Measurements from ENCODE around the gene SLC45A2.
"Not testable (repeated sequence)": the region's sequence is repeated elsewhere in the genome, so short reads cannot be mapped to it uniquely, and the experiment has no call there.

The SLC45A2 gene

DNA sequence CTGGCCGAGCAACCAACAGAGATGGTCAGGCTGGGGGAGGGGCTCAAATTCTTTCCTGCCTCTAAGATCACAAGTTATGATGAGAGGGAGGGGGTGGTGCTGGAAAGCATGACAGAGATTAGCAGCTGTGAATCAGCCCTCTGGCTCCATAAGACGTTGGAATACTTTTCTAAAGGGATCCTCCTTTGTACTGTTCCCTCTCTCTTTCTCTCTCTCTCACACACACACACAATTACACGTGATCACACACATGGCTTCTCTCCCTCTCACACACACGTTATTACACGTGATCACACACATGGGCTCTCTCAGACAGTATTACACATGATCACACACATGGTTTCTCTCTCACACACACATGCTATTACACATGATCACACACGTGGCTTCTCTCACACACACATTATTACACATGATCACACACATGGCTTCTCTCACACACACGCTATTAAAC lies at the start of gene SLC45A2:
TSS of gene SLC45A2 (minus strand) at position 23 of the 454 bp plus-strand sequence. CDS start 110 bp downstream, outside the sequence.
- Histone ChIP-seq H3K4me1 (ENCODE audit: insufficient read depth, poor library complexity, severe bottlenecking) (no peaks in the 10 kb centered on the region), H3K27ac (ENCODE audit: poor library complexity, severe bottlenecking) (no peak within 1 kb of the TSS), H3K4me3 (ENCODE audit: severe bottlenecking) (no peak within 1 kb of the TSS), H3K27me3 (ENCODE audit: insufficient read depth, poor library complexity, severe bottlenecking) (no peaks in the 10 kb centered on the region), H3K36me3 (ENCODE audit: low read depth) (peaks cover 6% of the 10 kb centered on the region; the same call in 1 of the 2 replicates), H3K9me3 (ENCODE audit: severe bottlenecking) (no peaks in the 10 kb centered on the region)
- no peak for TF ChIP-seq CTCF (IDR thresholded peaks at IDR 0.05; ENCODE audit: poor library complexity, severe bottlenecking)
- DNase-seq (ENCODE audit: low spot score), result no peak
- no peak for ATAC-seq (ENCODE audit: low read depth)

- Histone ChIP-seq H3K4me1 (ENCODE audit: insufficient read depth, poor library complexity, severe bottlenecking) (no peaks in the 10 kb centered on the region), H3K36me3 (ENCODE audit: low read depth) (no peaks in the 10 kb centered on the region), H3K27me3 (ENCODE audit: insufficient read depth, poor library complexity, severe bottlenecking) (no peaks in the 10 kb centered on the region), H3K4me3 (ENCODE audit: severe bottlenecking) (no peak overlapping the region), H3K27ac (ENCODE audit: poor library complexity, severe bottlenecking) (no peak overlapping the region), H3K9me3 (ENCODE audit: severe bottlenecking) (no peaks in the 10 kb centered on the region)
- TF ChIP-seq CTCF (IDR thresholded peaks at IDR 0.05; ENCODE audit: poor library complexity, severe bottlenecking), result no peak
- no peak for DNase-seq (ENCODE audit: low spot score)
- ATAC-seq (ENCODE audit: low read depth), result no peak
Observed at GRCh38 chr5:34031966-34032365, 47.5 kb upstream of the SLC45A2 start.

DNA sequence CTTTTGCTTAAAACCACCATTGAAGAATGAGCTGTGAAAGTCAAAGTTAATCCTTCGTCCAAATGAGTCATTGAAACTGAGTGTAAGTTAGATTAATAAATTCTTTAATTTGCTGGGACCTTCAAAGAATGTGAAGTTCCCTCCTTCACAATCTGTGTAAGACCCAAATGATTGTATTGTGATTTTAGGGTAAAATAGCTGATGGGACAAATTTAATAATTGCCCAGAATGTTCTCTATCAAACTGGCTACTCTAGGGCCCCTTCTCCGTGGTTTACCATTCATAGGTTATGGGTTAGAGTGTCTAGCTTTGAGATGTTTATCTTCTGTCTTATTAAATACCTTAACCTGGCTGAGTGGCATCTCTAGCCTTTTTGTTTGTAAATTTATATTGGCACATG lies 46.6 kb upstream of the SLC45A2 start:
- Histone ChIP-seq H3K27ac (ENCODE audit: poor library complexity, severe bottlenecking) (no peak overlapping the region), H3K27me3 (ENCODE audit: insufficient read depth, poor library complexity, severe bottlenecking) (no peaks in the 10 kb centered on the region), H3K9me3 (ENCODE audit: severe bottlenecking) (no peaks in the 10 kb centered on the region), H3K4me1 (ENCODE audit: insufficient read depth, poor library complexity, severe bottlenecking) (no peaks in the 10 kb centered on the region), H3K36me3 (ENCODE audit: low read depth) (no peaks in the 10 kb centered on the region), H3K4me3 (ENCODE audit: severe bottlenecking) (no peak overlapping the region)
- ATAC-seq (ENCODE audit: low read depth), result no peak
- DNase-seq (ENCODE audit: low spot score), result no peak
- no peak for TF ChIP-seq CTCF (IDR thresholded peaks at IDR 0.05; ENCODE audit: poor library complexity, severe bottlenecking)

- not testable (repeated sequence) for H3K27ac ChIP-seq (ENCODE audit: poor library complexity, severe bottlenecking); H3K4me1 ChIP-seq (ENCODE audit: insufficient read depth, poor library complexity, severe bottlenecking); DNase-seq (ENCODE audit: low spot score); H3K9me3 ChIP-seq (ENCODE audit: severe bottlenecking); H3K27me3 ChIP-seq (ENCODE audit: insufficient read depth, poor library complexity, severe bottlenecking); H3K4me3 ChIP-seq (ENCODE audit: severe bottlenecking); ATAC-seq (ENCODE audit: low read depth); H3K36me3 ChIP-seq (ENCODE audit: low read depth)
Observed at GRCh38 chr5:34030585-34030984, 46.1 kb upstream of the SLC45A2 start.

- no peaks in the 10 kb centered on the region for H3K9me3 ChIP-seq (ENCODE audit: severe bottlenecking)
- no peaks in the 10 kb centered on the region for H3K36me3 ChIP-seq (ENCODE audit: low read depth)
- DNase-seq (ENCODE audit: low spot score) (no peak), ATAC-seq (ENCODE audit: low read depth) (no peak)
- no peak overlapping the region for H3K4me3 ChIP-seq (ENCODE audit: severe bottlenecking)
- no peak for TF ChIP-seq CTCF (IDR thresholded peaks at IDR 0.05; ENCODE audit: poor library complexity, severe bottlenecking)
- no peak overlapping the region for H3K27ac ChIP-seq (ENCODE audit: poor library complexity, severe bottlenecking)
- H3K27me3 ChIP-seq (ENCODE audit: insufficient read depth, poor library complexity, severe bottlenecking), result no peaks in the 10 kb centered on the region
- no peaks in the 10 kb centered on the region for H3K4me1 ChIP-seq (ENCODE audit: insufficient read depth, poor library complexity, severe bottlenecking)
Observed at GRCh38 chr5:34030048-34030447, 45.6 kb upstream of the SLC45A2 start.

Measured in RWPE2 (cell line).